GM19351 (cell line): ENCODE measurements around the gene DPEP3.

Experiments used
- ATAC-seq: cut with Tn5 transposase; IDR thresholded peaks from one replicate; pipeline ENCODE4 v1.9.1; 2021; ENCODE audit warnings: mild to moderate bottlenecking, moderate library complexity; ENCODE audit not compliant: unreplicated experiment

The DPEP3 gene

DNA sequence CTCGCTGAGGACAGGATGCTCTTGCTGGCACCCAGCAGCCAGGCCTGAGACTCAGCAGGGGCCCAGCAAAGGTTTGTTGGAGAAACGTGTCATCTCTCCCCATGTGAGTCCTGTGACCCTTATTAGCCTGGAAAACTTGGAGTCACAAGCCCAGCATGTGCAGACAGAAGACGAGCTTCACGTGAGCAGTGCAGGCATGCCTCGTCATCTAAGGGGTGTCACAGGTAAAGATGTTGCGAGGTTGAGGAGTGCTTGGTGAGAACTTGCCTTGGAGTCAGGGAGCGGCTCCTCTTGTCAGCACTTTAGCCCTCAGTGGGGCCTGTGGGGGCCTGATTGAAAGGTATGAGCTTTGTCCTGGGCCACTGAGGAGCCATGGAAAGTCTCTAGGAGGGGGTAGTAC is 46.5 kb downstream of the DPEP3 start:
- ATAC-seq = no peak

DNA sequence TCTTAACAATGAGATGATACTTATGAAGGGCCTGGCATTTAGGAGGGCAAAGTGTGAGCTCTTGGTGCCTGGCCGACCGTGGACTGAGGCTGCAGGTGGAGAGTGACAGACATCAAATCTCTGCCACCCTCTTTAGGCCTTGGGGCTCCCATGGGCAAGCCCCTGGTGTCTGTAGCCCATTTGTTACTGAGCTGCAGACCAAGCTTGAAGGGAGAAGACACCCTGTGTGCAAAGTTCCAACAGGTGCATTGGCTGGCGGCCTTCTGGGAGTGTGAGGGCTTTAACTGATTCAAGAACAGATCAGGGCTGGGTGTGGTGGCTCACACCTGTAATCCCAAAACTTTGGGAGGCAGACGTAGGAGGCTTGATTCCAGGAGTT is 47.8 kb downstream of the DPEP3 start:
- ATAC-seq = no peak

DNA sequence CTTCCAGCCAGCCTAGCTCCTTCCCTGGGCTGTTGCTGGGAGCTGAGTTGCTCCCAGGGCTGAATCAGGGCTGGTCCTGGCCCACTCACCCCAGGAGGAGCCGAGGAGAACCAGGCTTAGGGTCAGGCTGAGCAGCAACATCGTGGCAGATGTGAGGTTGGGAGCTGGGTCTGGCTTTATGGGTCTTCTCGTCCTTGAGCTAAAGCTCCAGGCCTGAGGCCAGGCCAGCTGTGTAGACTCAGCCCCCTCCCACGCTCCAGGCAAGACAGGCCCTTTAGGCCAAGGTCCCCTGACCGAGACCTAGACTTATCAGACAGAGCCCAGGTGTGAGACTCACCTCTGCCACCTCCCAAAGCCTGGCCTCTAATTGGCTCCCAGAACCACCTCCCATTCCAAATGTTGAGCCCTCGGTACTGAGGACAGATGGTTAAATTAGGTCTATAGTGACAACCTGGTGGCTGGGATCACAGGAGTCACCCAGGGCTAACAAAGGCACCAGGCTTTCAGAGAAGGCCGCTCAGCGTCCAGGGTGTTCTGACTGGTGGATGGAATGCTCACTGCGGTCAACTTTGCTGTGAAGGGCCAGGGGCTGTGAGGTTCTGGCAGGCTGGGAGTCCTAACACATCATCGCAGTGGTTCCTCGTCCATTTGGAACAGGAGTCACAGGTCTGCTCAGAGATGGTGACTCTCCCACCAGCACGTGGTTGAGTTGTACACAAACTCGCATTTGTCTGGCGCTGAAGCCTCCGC is 48.4 kb downstream of the DPEP3 start, which contains the start of gene CTRL:
TSS of gene CTRL (minus strand) at position 151 of the 750 bp plus-strand sequence. CDS start at position 141, 10 bp downstream.
- no peak for ATAC-seq

DNA sequence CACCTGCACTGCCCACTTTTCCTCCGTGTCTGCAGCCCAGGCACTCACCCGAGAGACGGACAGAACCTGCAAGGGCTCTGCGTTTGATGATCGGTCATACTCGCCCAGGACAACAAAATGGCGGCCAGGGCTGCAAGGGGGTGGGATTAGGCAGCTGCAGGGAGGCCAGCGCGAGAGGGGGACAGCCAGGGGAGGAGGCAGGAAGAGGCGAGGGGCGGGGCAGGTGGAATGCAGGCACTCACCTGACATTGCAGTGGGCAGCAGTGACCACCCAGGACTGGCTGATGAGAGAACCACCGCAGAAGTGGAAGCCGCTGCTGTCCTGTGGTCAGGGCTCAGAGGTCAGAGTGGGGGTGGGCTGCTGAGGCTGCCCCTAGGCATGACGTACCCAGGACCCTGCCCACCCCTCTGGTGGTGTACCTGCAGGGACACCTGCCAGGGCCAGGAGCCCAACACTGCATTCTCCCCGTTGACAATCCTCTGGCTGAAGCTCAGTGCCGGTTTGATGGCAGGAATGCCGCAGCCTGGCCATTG is 49.6 kb downstream of the DPEP3 start:
- ATAC-seq = no peak

DNA sequence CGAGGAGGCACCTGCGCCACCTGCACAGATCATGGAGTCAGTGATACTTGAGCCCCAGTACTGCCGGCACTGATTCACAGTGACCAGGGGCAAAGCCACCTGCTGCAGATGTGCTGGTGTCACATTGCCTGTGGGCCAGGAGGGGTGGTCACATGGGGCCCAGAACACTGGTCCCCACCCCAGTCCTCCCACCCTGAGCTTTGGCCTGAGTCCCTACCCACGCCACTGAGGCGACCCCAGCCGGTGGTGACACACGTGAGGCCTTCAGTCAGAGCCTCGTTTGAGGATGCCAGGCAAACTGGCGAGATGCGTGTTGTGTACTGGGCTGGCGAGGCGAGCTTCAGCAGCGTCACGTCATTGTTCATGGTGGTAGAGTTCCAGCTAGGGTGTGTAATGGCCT is 50.1 kb downstream of the DPEP3 start:
- ATAC-seq = no peak

DNA sequence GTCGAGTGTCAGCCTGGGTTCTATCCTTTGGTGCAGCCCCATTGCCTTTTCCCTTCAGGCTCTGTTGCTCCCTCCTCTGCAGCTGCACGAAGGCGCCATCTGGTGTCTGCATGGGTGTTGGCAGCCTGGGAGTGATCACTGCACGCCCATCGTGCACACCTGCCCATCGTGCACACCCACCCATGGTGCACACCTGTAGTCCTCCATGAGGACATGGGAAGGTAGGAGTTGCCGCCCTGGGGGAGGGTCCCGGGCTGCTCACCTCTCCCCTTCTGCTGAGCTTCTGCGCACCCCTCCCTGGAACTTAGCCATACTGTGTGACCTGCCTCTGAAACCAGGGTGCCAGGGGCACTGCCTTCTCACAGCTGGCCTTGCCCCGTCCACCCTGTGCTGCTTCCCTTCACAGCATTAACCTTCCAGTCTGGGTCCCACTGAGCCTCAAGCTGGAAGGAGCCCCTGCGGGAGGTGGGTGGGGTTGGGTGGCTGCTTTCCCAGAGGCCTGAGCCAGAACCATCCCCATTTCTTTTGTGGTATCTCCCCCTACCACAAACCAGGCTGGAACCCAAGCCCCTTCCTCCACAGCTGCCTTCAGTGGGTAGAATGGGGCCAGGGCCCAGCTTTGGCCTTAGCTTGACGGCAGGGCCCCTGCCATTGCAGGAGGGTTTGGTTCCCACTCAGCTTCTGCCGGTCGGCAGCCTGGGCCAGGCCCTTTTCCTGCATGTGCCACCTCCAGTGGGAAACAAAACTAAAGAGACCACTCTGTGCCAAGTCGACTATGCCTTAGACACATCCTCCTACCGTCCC is 51.5 kb downstream of the DPEP3 start:
- peak; percentile 53 for ATAC-seq

DNA sequence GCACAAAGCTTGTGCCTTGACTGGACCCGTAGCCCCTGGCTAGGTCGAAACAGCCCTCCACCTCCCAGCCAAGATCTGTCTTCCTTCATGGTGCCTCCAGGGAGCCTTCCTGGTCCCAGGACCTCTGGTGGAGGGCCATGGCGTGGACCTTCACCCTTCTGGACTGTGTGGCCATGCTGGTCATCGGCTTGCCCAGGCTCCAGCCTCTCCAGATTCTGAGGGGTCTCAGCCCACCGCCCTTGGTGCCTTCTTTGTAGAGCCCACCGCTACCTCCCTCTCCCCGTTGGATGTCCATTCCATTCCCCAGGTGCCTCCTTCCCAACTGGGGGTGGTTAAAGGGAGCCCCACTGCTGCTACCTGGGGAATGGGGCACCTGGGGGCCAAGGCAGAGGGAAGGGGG is 52.2 kb downstream of the DPEP3 start:
- ATAC-seq = no peak

DNA sequence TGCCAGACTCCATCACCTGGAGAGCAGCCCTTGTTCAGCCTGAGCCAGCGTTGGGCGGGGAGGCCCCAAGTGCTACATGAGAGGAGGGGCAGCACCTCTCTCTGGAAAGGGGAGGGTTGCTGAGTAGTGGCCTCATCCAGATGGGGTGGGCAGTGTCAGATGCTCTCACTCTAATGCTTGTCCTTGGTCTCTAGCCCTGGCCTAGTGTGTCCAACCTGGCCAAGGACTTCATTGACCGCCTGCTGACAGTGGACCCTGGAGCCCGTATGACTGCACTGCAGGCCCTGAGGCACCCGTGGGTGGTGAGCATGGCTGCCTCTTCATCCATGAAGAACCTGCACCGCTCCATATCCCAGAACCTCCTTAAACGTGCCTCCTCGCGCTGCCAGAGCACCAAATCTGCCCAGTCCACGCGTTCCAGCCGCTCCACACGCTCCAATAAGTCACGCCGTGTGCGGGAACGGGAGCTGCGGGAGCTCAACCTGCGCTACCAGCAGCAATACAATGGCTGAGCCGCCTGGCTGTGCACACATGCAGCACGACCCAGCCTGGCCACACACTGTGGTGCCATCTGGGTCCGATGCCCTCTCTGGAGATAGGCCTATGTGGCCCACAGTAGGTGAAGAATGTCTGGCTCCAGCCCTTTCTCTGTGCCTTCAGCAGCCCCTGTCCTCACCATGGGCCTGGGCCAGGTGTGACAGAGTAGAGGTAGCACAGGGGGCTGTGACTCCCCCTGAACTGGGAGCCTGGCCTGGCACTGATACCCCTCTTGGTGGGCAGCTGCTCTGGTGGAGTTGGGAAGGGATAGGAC is 53.0 kb downstream of the DPEP3 start:
- ATAC-seq = no peak

DNA sequence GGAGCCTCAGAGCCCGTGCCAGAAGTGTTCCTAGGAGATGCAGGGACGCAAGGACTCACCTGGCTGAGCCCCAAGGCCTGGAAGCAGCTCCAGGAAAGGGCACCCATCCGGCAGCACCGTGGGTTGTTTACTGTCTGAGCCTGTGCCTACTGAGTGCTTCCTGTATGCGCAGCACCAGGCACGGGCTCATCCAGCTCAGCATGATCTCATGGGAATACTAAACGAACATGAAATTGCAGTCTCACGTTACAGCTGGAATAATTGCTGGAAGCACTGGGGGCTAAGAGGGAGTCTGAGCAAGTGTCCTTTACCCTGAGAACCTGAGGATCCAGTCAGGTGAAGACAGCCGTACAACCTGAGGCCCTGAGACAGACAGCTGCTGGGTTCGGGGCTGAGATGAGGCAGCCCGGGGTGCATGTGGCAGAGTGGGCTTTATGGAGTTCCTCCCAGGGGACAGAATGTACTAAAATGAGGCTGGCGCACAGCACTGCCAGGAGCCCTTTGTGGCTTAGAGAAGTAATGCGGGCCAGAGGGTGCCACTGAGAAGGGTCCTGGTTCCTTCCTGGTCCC is 54.0 kb downstream of the DPEP3 start:
- no peak for ATAC-seq
